IMR-90 (cell line): ENCODE measurements around the gene HSBP1L1. TPM values are rescaled to one million over a fixed set of nuclear protein-coding genes. Genes with fewer than 3 reads are reported as not detected.

Source experiments
- ATAC-seq: fragments of 200-7000 bp; cut with Tn5 transposase; 2 replicates; pipeline ENCODE4 v1.9.1; 2020; ENCODE audit warnings: low read depth, mild to moderate bottlenecking, moderate library complexity
- BruUV-seq: library from RNA; stranded (reverse); fragments of 400-500 nt; replicated peaks from 2 replicates; lab custom pipeline; 2021; lab: Mats Ljungman, UMichigan
- CTCF ChIA-PET: fragments of 300-600 bp; formaldehyde crosslinking; extraction: SDS; loops from one replicate; lab custom pipeline; 2021; ENCODE audit warnings: antibody characterized with exemption; lab: Yijun Ruan, JAX
- POLR2A ChIA-PET: fragments of 300-600 bp; sonication (Branson Sonifier 250); formaldehyde crosslinking; loops from one replicate; lab custom pipeline; 2022; ENCODE audit warnings: antibody characterized with exemption; ENCODE audit not compliant: unreplicated experiment; lab: Charles Lee
- DNase-seq: peaks from one replicate; pipeline ENCODE4 v3.0.0; 2013
- H2AFZ ChIP-seq: replicated peaks from 2 replicates; pipeline ENCODE3; 2013; ENCODE audit warnings: low read length, mild to moderate bottlenecking; ENCODE audit not compliant: poor library complexity
- H2AK5ac ChIP-seq: 2 replicates; pipeline ENCODE4 v1.6.1; 2013; ENCODE audit warnings: low read depth, low read length, inconsistent platforms
- H2AK9ac ChIP-seq: replicated peaks from 2 replicates; pipeline ENCODE3; 2013; ENCODE audit warnings: mild to moderate bottlenecking, low read depth, low read length, moderate library complexity; ENCODE audit not compliant: poor library complexity
- H2BK120ac ChIP-seq: 2 replicates; pipeline ENCODE4 v1.6.1; 2013; ENCODE audit warnings: low read depth, low read length, inconsistent platforms
- H2BK15ac ChIP-seq: 3 replicates; pipeline ENCODE4 v1.6.1; 2013; ENCODE audit warnings: low read depth, low read length, inconsistent platforms
- H2BK20ac ChIP-seq: 2 replicates; pipeline ENCODE4 v1.6.1; 2013; ENCODE audit warnings: low read depth, mild to moderate bottlenecking, inconsistent platforms, low read length, moderate library complexity
- H2BK5ac ChIP-seq: 2 replicates; pipeline ENCODE4 v1.6.1; 2013; ENCODE audit warnings: mild to moderate bottlenecking, low read depth, low read length, inconsistent platforms; ENCODE audit not compliant: poor library complexity, severe bottlenecking
- H3K14ac ChIP-seq: replicated peaks from 2 replicates; pipeline ENCODE4 v1.6.1; 2013; ENCODE audit warnings: low read depth, low read length, inconsistent platforms
- H3K18ac ChIP-seq: 2 replicates; pipeline ENCODE4 v1.6.1; 2013; ENCODE audit warnings: low read depth, low read length, control low read depth
- H3K23ac ChIP-seq: 2 replicates; pipeline ENCODE4 v1.6.1; 2013; ENCODE audit warnings: low read depth, low read length, inconsistent platforms
- H3K27ac ChIP-seq: 2 replicates; pipeline ENCODE4 v1.5.1; 2013; ENCODE audit warnings: mild to moderate bottlenecking, control low read depth, low read length; ENCODE audit not compliant: insufficient read depth
- H3K27me3 ChIP-seq: 2 replicates; pipeline ENCODE4 v1.6.1; 2013; ENCODE audit warnings: low read length; ENCODE audit not compliant: control insufficient read depth, insufficient read depth
- H3K36me3 ChIP-seq: 2 replicates; pipeline ENCODE4 v1.6.1; 2013; ENCODE audit warnings: low read length, mixed read lengths; ENCODE audit not compliant: control insufficient read depth, insufficient read depth
- H3K4ac ChIP-seq: 2 replicates; pipeline ENCODE4 v1.6.1; 2013; ENCODE audit warnings: low read depth, low read length, inconsistent platforms
- H3K4me1 ChIP-seq: 2 replicates; pipeline ENCODE4 v1.6.1; 2013; ENCODE audit warnings: low read length, mixed read lengths; ENCODE audit not compliant: control insufficient read depth, insufficient read depth
- H3K4me2 ChIP-seq: 2 replicates; pipeline ENCODE4 v1.6.1; 2013; ENCODE audit warnings: low read depth, mild to moderate bottlenecking, control low read depth, low read length, moderate library complexity
- H3K4me3 ChIP-seq: 2 replicates; pipeline ENCODE4 v1.5.1; 2013; ENCODE audit warnings: low read depth, mild to moderate bottlenecking, control low read depth, low read length, moderate library complexity; ENCODE audit not compliant: insufficient read depth
- H3K56ac ChIP-seq: 2 replicates; pipeline ENCODE4 v1.6.1; 2013; ENCODE audit warnings: low read length, inconsistent platforms; ENCODE audit not compliant: insufficient read depth; ENCODE audit errors: extremely low read depth
- H3K79me1 ChIP-seq, 2 experiments: 2 replicates each; pipeline ENCODE4 v1.6.1; 2013; ENCODE audit warnings: low read length in 2 of 2, inconsistent platforms in 1 of 2, low read depth in 1 of 2
- H3K9ac ChIP-seq: 2 replicates; pipeline ENCODE4 v1.6.1; 2013; ENCODE audit warnings: low read depth, low read length, control low read depth
- H3K9me1 ChIP-seq: 2 replicates; pipeline ENCODE4 v1.6.1; 2013; ENCODE audit warnings: low read length, inconsistent platforms; ENCODE audit not compliant: insufficient read depth
- H3K9me3 ChIP-seq: 2 replicates; pipeline ENCODE4 v1.6.1; 2013; ENCODE audit warnings: low read length; ENCODE audit not compliant: control insufficient read depth, insufficient read depth
- H4K20me1 ChIP-seq: 2 replicates; pipeline ENCODE4 v1.6.1; 2013; ENCODE audit warnings: low read length, inconsistent platforms; ENCODE audit not compliant: insufficient read depth
- H4K5ac ChIP-seq: 2 replicates; pipeline ENCODE4 v1.6.1; 2013; ENCODE audit warnings: mild to moderate bottlenecking, low read depth, low read length, control low read depth
- H4K8ac ChIP-seq, 2 experiments: 2 replicates each; pipeline ENCODE4 v1.6.1; 2013; ENCODE audit warnings: low read depth in 2 of 2, low read length in 2 of 2, control low read depth in 1 of 2, inconsistent platforms in 1 of 2
- H4K91ac ChIP-seq: 2 replicates; pipeline ENCODE4 v1.6.1; 2013; ENCODE audit warnings: low read depth, low read length, inconsistent platforms; ENCODE audit not compliant: insufficient read depth
- BHLHE40 ChIP-seq: fragments of 150-350 bp; IDR thresholded peaks from 2 replicates; pipeline ENCODE4 v1.6.1; 2016; ENCODE audit warnings: mild to moderate bottlenecking, low read depth, low read length
- CEBPB ChIP-seq: IDR thresholded peaks from 2 replicates; pipeline ENCODE4 v1.6.1; 2012; ENCODE audit warnings: low read depth, low read length, improper control_type of control experiment
- CHD1 ChIP-seq: IDR thresholded peaks from 2 replicates; pipeline ENCODE4 v1.6.1; 2012; ENCODE audit warnings: low read depth, low read length, improper control_type of control experiment
- FOS ChIP-seq: fragments of 150-350 bp; IDR thresholded peaks from 2 replicates; pipeline ENCODE4 v1.6.1; 2016; ENCODE audit warnings: low read depth, low read length
- MAFK ChIP-seq: IDR thresholded peaks from 2 replicates; pipeline ENCODE4 v1.6.1; 2012; ENCODE audit warnings: low read depth, low read length, improper control_type of control experiment
- MAZ ChIP-seq: IDR thresholded peaks from 2 replicates; pipeline ENCODE4 v1.6.1; 2012; ENCODE audit warnings: low read depth, mild to moderate bottlenecking, low read length, improper control_type of control experiment, moderate library complexity, borderline replicate concordance
- NFE2L2 ChIP-seq: fragments of 150-350 bp; IDR thresholded peaks from 2 replicates; pipeline ENCODE4 v1.6.1; 2016; ENCODE audit warnings: low read depth, mild to moderate bottlenecking, low read length
- POLR2A ChIP-seq: IDR thresholded peaks from 2 replicates; pipeline ENCODE4 v1.6.1; 2012; ENCODE audit warnings: mild to moderate bottlenecking, low read depth, low read length
- RAD21 ChIP-seq: IDR thresholded peaks from 2 replicates; pipeline ENCODE4 v1.6.1; 2012; ENCODE audit warnings: low read length, improper control_type of control experiment
- RCOR1 ChIP-seq: IDR thresholded peaks from 2 replicates; pipeline ENCODE4 v1.6.1; 2012; ENCODE audit warnings: mild to moderate bottlenecking, low read length, improper control_type of control experiment; ENCODE audit not compliant: insufficient replicate concordance
- RFX5 ChIP-seq: IDR thresholded peaks from 2 replicates; pipeline ENCODE4 v1.8.0; 2012; ENCODE audit warnings: low read depth, mild to moderate bottlenecking, low read length, moderate library complexity
- SMC3 ChIP-seq: fragments of 150-350 bp; IDR thresholded peaks from 2 replicates; pipeline ENCODE4 v1.6.1; 2016; ENCODE audit warnings: low read depth, mild to moderate bottlenecking, antibody characterized with exemption, low read length, moderate library complexity
- WGBS, 2 experiments: methylation state at CpG; one replicate each; pipeline versions ENCODE4 v1.1.5 to v1.1.7; 2013; ENCODE audit warnings: missing lambda C conversion rate in 2 of 2; ENCODE audit not compliant: insufficient read length in 1 of 2; ENCODE audit errors: extremely low coverage in 2 of 2; 5-methylcytosine and 5-hydroxymethylcytosine counted together
- dilution Hi-C: fragments of 300-500 bp; cut with HindIII; formaldehyde crosslinking; loops from one replicate; pipeline ENCODE4 v1.14.3; 2018; ENCODE audit warnings: low sequenced_read_pairs; ENCODE audit not compliant: unreplicated experiment
- in situ Hi-C: fragments of 300-500 bp; cut with MboI; formaldehyde crosslinking; loops from 3 replicates; pipeline ENCODE4 v1.14.3; 2019; ENCODE audit warnings: low sequenced_read_pairs, inconsistent platforms, mixed read lengths
- intact Hi-C: fragments of 100-400 bp; cut with micrococcal nuclease; formaldehyde crosslinking; loops from 2 replicates; pipeline ENCODE4 v1.10.0; 2022
- polyA plus RNA-seq, 3 experiments: library from polyadenylated mRNA; depleted of rRNA; stranded (reverse); fragments of >200 nt; gene quantifications; 2 replicates each; pipeline ENCODE4 v1.2.3, GENCODE V29; 2012; ENCODE audit warnings: low replicate concordance in 1 of 3
- total RNA-seq: library from RNA; depleted of rRNA; stranded (reverse); fragments of >200 nt; gene quantifications from 2 replicates; pipeline ENCODE4 v1.2.3, GENCODE V29; 2012
- TF ChIP-seq, protein P1 (sequence below): conservative IDR thresholded peaks from 2 replicates; pipeline ENCODE4 v1.5.1; 2012; ENCODE audit warnings: mild to moderate bottlenecking, low read depth, low read length, improper control_type of control experiment

Gene HSBP1L1
- total and polyA plus RNA-seq, 2 of the 4 experiments (the other 2 are of a cell fraction), result 8.6 to 18.0 TPM

DNA sequence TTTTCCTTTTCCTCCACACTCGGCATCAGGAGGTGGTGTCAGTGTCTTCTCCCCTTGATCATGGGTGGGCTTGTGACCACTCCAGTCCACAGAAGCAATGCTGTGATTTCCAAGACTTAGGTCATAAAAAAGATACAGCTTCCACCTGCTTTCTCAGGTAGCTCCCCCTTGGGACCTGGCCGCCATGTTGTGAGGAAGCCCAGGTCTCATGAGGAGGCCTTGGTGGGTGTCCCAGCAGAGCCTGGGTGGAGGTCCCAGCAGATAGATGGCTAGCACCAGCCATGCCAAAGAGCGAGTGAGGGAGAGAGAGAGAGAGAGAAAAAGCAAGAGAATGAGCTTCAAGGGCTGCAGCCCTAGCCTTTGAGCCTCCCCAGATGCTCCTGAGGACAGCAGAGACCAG lies 28.9 kb upstream of the HSBP1L1 start:
- H3K56ac ChIP-seq, result no peak overlapping the region
- H3K4me3 ChIP-seq, result no peak overlapping the region
- H4K91ac ChIP-seq, result no peak overlapping the region
- no TSS peak for BruUV-seq
- no peak overlapping the region for H3K27ac ChIP-seq
- no peak overlapping the region for H3K4me2 ChIP-seq
- no CpG with 5 or more reads among the region's 3 CpGs for WGBS, 2 experiments
- no peak overlapping the region for H3K14ac ChIP-seq
- no peak overlapping the region for H2BK20ac ChIP-seq
- H2AK9ac ChIP-seq, result no peak overlapping the region
- peaks cover 36% of the 10 kb centered on the region for H3K36me3 ChIP-seq
- TF ChIP-seq RCOR1 (no peak), CEBPB (no peak), FOS (no peak), CHD1 (no peak), NFE2L2 (no peak), MAFK (no peak), RFX5 (no peak), SMC3 (no peak), MAZ (no peak), BHLHE40 (no peak), RAD21 (no peak), POLR2A (no peak)
- TF ChIP-seq, protein P1, sequence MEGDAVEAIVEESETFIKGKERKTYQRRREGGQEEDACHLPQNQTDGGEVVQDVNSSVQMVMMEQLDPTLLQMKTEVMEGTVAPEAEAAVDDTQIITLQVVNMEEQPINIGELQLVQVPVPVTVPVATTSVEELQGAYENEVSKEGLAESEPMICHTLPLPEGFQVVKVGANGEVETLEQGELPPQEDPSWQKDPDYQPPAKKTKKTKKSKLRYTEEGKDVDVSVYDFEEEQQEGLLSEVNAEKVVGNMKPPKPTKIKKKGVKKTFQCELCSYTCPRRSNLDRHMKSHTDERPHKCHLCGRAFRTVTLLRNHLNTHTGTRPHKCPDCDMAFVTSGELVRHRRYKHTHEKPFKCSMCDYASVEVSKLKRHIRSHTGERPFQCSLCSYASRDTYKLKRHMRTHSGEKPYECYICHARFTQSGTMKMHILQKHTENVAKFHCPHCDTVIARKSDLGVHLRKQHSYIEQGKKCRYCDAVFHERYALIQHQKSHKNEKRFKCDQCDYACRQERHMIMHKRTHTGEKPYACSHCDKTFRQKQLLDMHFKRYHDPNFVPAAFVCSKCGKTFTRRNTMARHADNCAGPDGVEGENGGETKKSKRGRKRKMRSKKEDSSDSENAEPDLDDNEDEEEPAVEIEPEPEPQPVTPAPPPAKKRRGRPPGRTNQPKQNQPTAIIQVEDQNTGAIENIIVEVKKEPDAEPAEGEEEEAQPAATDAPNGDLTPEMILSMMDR, result no peak
- dilution Hi-C loops, result no loop called here
- peaks cover 7% of the 10 kb centered on the region for H3K9me1 ChIP-seq
- no peak overlapping the region for H3K9ac ChIP-seq
- H3K4me1 ChIP-seq, result no peaks in the 10 kb centered on the region
- H4K5ac ChIP-seq, result no peak overlapping the region
- in situ Hi-C loops, result no loop called here
- CTCF ChIA-PET, result no interaction called here
- peaks cover 28 to 62% of the 10 kb centered on the region in 2 experiments for H3K79me1 ChIP-seq
- DNase-seq, result no peak
- H3K18ac ChIP-seq, result no peak overlapping the region
- no peak overlapping the region for H2AK5ac ChIP-seq
- H4K8ac ChIP-seq, result no peak overlapping the region
- H2AFZ ChIP-seq, result no peak overlapping the region
- H3K27me3 ChIP-seq, result no peaks in the 10 kb centered on the region
- H2BK120ac ChIP-seq, result no peak overlapping the region
- H2BK5ac ChIP-seq, result no peak overlapping the region
- no peak overlapping the region for H3K4ac ChIP-seq
- POLR2A ChIA-PET, result no interaction called here
- no peak overlapping the region for H3K23ac ChIP-seq
- H2BK15ac ChIP-seq, result no peak overlapping the region
- no peak for ATAC-seq
- peaks cover 43% of the 10 kb centered on the region for H4K20me1 ChIP-seq
- peaks cover 13% of the 10 kb centered on the region for H3K9me3 ChIP-seq
- intact Hi-C loops, result no loop called here
